ENCODE measurements around the gene PHKB.

The PHKB gene

DNA sequence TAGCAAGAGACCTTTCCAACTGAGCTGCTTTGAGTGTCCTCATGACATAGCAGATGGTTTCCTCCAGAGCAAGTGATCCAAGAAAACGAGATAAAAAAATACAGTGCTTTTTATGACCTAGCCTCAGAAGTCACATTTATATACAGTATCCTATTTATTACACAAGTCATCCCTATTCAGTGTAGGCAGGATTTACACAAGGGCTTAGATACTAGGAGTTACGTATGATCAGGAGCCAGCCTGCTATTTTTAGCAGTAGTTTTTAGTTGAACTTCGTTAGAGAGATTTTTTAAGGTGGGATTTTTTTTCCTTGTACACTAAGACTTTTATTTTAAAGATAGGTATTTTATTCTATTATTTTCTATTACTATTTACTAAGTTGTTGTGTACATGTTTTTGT, 58.4 kb downstream of the PHKB start:
- no peak overlapping the region for H3K4me3 ChIP-seq (ENCODE audit: severe bottlenecking)
- TF ChIP-seq, protein P1, sequence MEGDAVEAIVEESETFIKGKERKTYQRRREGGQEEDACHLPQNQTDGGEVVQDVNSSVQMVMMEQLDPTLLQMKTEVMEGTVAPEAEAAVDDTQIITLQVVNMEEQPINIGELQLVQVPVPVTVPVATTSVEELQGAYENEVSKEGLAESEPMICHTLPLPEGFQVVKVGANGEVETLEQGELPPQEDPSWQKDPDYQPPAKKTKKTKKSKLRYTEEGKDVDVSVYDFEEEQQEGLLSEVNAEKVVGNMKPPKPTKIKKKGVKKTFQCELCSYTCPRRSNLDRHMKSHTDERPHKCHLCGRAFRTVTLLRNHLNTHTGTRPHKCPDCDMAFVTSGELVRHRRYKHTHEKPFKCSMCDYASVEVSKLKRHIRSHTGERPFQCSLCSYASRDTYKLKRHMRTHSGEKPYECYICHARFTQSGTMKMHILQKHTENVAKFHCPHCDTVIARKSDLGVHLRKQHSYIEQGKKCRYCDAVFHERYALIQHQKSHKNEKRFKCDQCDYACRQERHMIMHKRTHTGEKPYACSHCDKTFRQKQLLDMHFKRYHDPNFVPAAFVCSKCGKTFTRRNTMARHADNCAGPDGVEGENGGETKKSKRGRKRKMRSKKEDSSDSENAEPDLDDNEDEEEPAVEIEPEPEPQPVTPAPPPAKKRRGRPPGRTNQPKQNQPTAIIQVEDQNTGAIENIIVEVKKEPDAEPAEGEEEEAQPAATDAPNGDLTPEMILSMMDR (IDR thresholded peaks at IDR 0.05; ENCODE audit: poor library complexity, severe bottlenecking) = no peak
- ATAC-seq (ENCODE audit: low read depth) = no peak
- no peaks in the 10 kb centered on the region for H3K4me1 ChIP-seq (ENCODE audit: insufficient read depth, poor library complexity, severe bottlenecking)
- H3K27me3 ChIP-seq (ENCODE audit: insufficient read depth, poor library complexity, severe bottlenecking) = no peaks in the 10 kb centered on the region
- no peak overlapping the region for H3K27ac ChIP-seq (ENCODE audit: poor library complexity, severe bottlenecking)
- peaks cover 35% of the 10 kb centered on the region for H3K36me3 ChIP-seq (ENCODE audit: low read depth)
- DNase-seq (ENCODE audit: low spot score) = no peak
- H3K9me3 ChIP-seq (ENCODE audit: severe bottlenecking) = no peaks in the 10 kb centered on the region

DNA sequence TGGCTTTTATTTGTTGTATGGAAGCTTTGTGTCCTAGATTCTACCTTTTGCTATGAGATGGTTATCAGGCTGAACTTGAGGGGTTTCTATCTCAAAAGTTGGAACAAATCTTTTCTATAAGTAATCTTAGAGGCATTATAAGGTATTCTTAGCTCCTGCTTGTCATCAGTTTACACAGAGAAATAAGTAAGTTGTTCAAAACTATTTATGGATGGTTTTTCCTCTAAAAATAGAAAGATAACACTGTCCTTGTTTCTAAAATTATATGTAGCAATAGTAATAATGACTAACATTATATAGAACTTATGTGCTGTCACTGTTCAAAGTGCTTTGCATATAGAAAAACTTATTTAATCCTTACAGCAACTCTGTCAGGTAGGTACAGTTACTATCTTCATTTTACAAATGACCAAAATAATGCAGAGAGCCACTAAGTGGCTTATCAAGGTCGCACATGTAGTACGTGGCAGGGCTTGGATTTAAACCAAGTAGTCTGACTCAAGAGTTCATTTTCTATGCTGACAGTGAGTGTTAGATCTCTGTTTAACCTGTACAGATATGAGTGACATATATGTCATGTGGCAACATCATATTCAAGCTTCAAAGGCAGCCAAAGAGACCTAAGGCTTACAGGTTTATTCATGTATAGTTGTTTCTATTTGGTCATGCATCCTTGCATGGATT, 59.0 kb downstream of the PHKB start:
- H3K36me3 ChIP-seq (ENCODE audit: low read depth) = peaks cover 29% of the 10 kb centered on the region
- H3K4me1 ChIP-seq (ENCODE audit: insufficient read depth, poor library complexity, severe bottlenecking) = no peaks in the 10 kb centered on the region
- no peaks in the 10 kb centered on the region for H3K27me3 ChIP-seq (ENCODE audit: insufficient read depth, poor library complexity, severe bottlenecking)
- TF ChIP-seq, protein P1 (IDR thresholded peaks at IDR 0.05; ENCODE audit: poor library complexity, severe bottlenecking) = no peak
- no peak overlapping the region for H3K4me3 ChIP-seq (ENCODE audit: severe bottlenecking)
- DNase-seq (ENCODE audit: low spot score) (no peak), ATAC-seq (ENCODE audit: low read depth) (no peak)
- no peak overlapping the region for H3K27ac ChIP-seq (ENCODE audit: poor library complexity, severe bottlenecking)
- H3K9me3 ChIP-seq (ENCODE audit: severe bottlenecking) = no peaks in the 10 kb centered on the region

DNA sequence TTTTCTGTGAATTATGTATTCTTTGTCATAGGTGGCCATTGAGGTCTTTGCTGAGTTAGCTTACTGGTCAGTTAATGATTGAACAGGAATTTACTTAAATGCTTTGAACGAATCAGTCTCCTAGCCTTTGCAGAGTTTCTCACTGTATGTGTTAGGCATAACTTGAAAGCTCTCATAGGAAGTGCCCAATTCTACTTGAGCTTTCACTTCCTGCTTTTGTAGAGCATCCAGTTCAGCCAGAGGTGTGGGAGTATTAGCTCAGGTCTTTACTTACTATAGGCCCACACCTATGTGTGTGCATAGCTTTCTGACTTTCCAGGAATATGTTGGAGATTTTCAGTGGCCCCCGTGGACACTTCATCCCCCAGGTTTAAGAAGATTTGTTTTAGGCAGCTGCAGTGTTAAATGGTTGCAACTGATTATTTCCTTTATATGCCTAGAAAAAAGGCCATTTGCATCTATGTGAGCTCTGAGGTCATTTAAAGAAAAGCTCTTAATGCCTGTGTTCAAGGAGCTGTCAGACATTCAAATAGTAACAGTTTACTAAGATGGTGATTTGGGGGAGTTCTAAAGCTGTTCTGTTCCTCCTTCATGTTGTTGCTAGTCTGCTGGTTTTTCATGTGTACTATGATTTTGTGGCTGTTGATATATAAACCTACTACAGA, 62.3 kb downstream of the PHKB start:
- DNase-seq (ENCODE audit: low spot score) = no peak
- no peaks in the 10 kb centered on the region for H3K4me1 ChIP-seq (ENCODE audit: insufficient read depth, poor library complexity, severe bottlenecking)
- peaks cover 1% of the 10 kb centered on the region; the same call in 1 of the 2 replicates for H3K36me3 ChIP-seq (ENCODE audit: low read depth)
- H3K27me3 ChIP-seq (ENCODE audit: insufficient read depth, poor library complexity, severe bottlenecking) = no peaks in the 10 kb centered on the region
- H3K4me3 ChIP-seq (ENCODE audit: severe bottlenecking) = no peak overlapping the region
- TF ChIP-seq, protein P1 (IDR thresholded peaks at IDR 0.05; ENCODE audit: poor library complexity, severe bottlenecking) = no peak
- no peak overlapping the region for H3K27ac ChIP-seq (ENCODE audit: poor library complexity, severe bottlenecking)
- no peaks in the 10 kb centered on the region for H3K9me3 ChIP-seq (ENCODE audit: severe bottlenecking)
- ATAC-seq (ENCODE audit: low read depth) = no peak

DNA sequence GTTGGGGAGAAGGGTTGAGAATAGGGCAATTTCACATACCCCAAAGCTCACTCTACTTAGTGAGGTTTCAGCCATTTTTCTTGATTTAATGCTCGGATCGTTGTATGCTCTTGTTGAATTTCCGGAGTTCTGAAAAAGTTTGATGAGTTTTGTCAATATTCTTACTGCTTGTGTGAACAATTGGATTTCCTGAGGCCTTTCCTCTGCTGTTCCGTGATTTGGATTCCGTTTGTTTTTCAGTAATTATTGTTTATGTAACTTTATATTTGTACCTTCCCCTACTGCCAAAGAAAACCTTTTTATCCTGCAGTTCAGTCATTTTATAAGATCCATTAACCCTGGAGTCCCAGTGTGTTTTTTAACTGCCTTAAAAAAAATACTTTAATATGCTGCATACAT, 62.9 kb downstream of the PHKB start:
- TF ChIP-seq, protein P1 (IDR thresholded peaks at IDR 0.05; ENCODE audit: poor library complexity, severe bottlenecking) = no peak
- DNase-seq (ENCODE audit: low spot score) (no peak), ATAC-seq (ENCODE audit: low read depth) (no peak)
- no peak overlapping the region for H3K4me3 ChIP-seq (ENCODE audit: severe bottlenecking)
- H3K36me3 ChIP-seq (ENCODE audit: low read depth) = no peaks in the 10 kb centered on the region; the same call in 1 of the 2 replicates
- no peaks in the 10 kb centered on the region for H3K27me3 ChIP-seq (ENCODE audit: insufficient read depth, poor library complexity, severe bottlenecking)
- no peaks in the 10 kb centered on the region for H3K4me1 ChIP-seq (ENCODE audit: insufficient read depth, poor library complexity, severe bottlenecking)
- no peaks in the 10 kb centered on the region for H3K9me3 ChIP-seq (ENCODE audit: severe bottlenecking)
- H3K27ac ChIP-seq (ENCODE audit: poor library complexity, severe bottlenecking) = no peak overlapping the region

DNA sequence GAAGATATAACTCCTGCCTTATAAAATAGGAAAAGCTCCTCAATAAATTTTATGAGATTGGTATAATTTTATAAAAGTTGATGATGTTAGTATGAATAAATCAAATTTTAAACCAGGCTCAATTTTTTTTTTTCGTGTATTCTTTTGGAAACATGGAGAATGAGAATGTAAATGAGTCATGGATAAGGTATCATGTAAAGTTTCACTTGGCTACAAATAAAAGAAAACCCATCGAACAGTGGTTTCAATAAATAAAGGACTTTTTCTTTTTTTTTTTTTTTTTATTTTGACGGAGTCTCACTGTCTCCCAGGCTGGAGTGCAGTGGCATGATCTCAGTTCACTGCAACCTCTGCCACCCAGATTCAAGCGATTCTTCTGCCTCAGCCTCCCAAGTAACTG, 67.3 kb downstream of the PHKB start:
- Histone ChIP-seq H3K9me3 (ENCODE audit: severe bottlenecking) (no peaks in the 10 kb centered on the region), H3K4me3 (ENCODE audit: severe bottlenecking) (no peak overlapping the region), H3K36me3 (ENCODE audit: low read depth) (peaks cover 11% of the 10 kb centered on the region), H3K4me1 (ENCODE audit: insufficient read depth, poor library complexity, severe bottlenecking) (no peaks in the 10 kb centered on the region), H3K27ac (ENCODE audit: poor library complexity, severe bottlenecking) (no peak overlapping the region), H3K27me3 (ENCODE audit: insufficient read depth, poor library complexity, severe bottlenecking) (no peaks in the 10 kb centered on the region)
- DNase-seq (ENCODE audit: low spot score) = no peak
- no peak for ATAC-seq (ENCODE audit: low read depth)
- TF ChIP-seq, protein P1 (IDR thresholded peaks at IDR 0.05; ENCODE audit: poor library complexity, severe bottlenecking) = no peak

All from RWPE2 (cell line).